ENCODE results near the gene UGT3A2. TPM values are rescaled to one million over a fixed set of nuclear protein-coding genes. Genes with fewer than 3 reads are reported as not detected.

UGT3A2 gene
- polyA plus RNA-seq, 3 donors, result not detected

GRCh38 chr5:36078430-36078829, 11.7 kb upstream of the UGT3A2 start:
- Histone ChIP-seq H3K4me1 (ENCODE audit: control insufficient read depth in 1 of 2, insufficient read depth in 2 of 2, low read length in 2 of 2) (no peaks in the 10 kb centered on the region), H3K4me3 (replicated peaks in 1 of 3; ENCODE audit: low read depth in 2 of 3, low read length in 3 of 3) (no peak overlapping the region), H3K36me3 (replicated peaks in 1 of 2; ENCODE audit: control insufficient read depth in 1 of 2, insufficient read depth in 2 of 2, low read length in 2 of 2) (no peaks in the 10 kb centered on the region), H3K27me3 (ENCODE audit: control insufficient read depth in 2 of 2, insufficient read depth in 2 of 2, low read length in 2 of 2) (no peaks in the 10 kb centered on the region), H3K9me3 (replicated peaks in 1 of 2; ENCODE audit: control insufficient read depth in 1 of 2, insufficient read depth in 1 of 2, low read length in 2 of 2) (no peaks in the 10 kb centered on the region), H4K20me1 (ENCODE audit: insufficient read depth, low read length) (no peaks in the 10 kb centered on the region), H3K9ac (ENCODE audit: insufficient read depth, low read length, poor library complexity, severe bottlenecking) (no peak overlapping the region), H2AFZ (ENCODE audit: insufficient read depth, low read depth, low read length, poor library complexity, severe bottlenecking) (no peak overlapping the region), H3K79me2 (ENCODE audit: insufficient read depth, low read length) (no peaks in the 10 kb centered on the region), H3K27ac (ENCODE audit: low read depth in 1 of 2, low read length in 2 of 2) (no peak overlapping the region), H3K4me2 (replicated peaks; ENCODE audit: extremely low read depth, low read length, poor library complexity, severe bottlenecking) (no peak overlapping the region)
- DNase-seq, result no peak
- Mint-ChIP-seq H3K36me3 (no peaks in the 10 kb centered on the region), H3K4me1 (peaks cover 2% of the 10 kb centered on the region), H3K9me3 (peaks cover 0 to 1% (median 0%) of the 10 kb centered on the region in 7 donors), H3K4me3 (no peak overlapping the region), H3K27ac (no peak overlapping the region), H3K27me3 (ENCODE audit: low read depth in 3 of 3) (peaks cover 0 to 3% (median 2%) of the 10 kb centered on the region in 3 donors)
- intact Hi-C loops (cut with micrococcal nuclease), result no loop called here
- 94% methylated on average over 2 of the region's 10 CpGs for WGBS (ENCODE audit: insufficient coverage)
- no peak for TF ChIP-seq CTCF (IDR thresholded peaks at IDR 0.05)

GRCh38 chr5:36073595-36074216, 7.0 kb upstream of the UGT3A2 start:
- TF ChIP-seq CTCF (IDR thresholded peaks at IDR 0.05), result no peak
- H3K4me1 ChIP-seq (ENCODE audit: control insufficient read depth in 1 of 2, insufficient read depth in 2 of 2, low read length in 2 of 2), result no peaks in the 10 kb centered on the region
- Mint-ChIP-seq H3K4me1 (peaks cover 10% of the 10 kb centered on the region), H3K4me3 (no peak overlapping the region), H3K36me3 (no peaks in the 10 kb centered on the region), H3K27ac (peak overlapping the region in 1 of 7 donors; percentile 20), H3K9me3 (peaks cover 0 to 2% (median 0%) of the 10 kb centered on the region in 7 donors), H3K27me3 (ENCODE audit: low read depth in 3 of 3) (peaks cover 0 to 4% (median 2%) of the 10 kb centered on the region in 3 donors)
- no peak overlapping the region for H3K9ac ChIP-seq (ENCODE audit: insufficient read depth, low read length, poor library complexity, severe bottlenecking)
- intact Hi-C loops (cut with micrococcal nuclease), result no loop called here
- H4K20me1 ChIP-seq (ENCODE audit: insufficient read depth, low read length), result no peaks in the 10 kb centered on the region
- H3K9me3 ChIP-seq (replicated peaks in 1 of 2; ENCODE audit: control insufficient read depth in 1 of 2, insufficient read depth in 1 of 2, low read length in 2 of 2), result no peaks in the 10 kb centered on the region
- DNase-seq, result no peak
- WGBS (ENCODE audit: insufficient coverage), result no CpG with 5 or more reads among the region's 3 CpGs
- H3K4me3 ChIP-seq (replicated peaks in 1 of 3; ENCODE audit: low read depth in 2 of 3, low read length in 3 of 3), result no peak overlapping the region
- H3K27me3 ChIP-seq (ENCODE audit: control insufficient read depth in 2 of 2, insufficient read depth in 2 of 2, low read length in 2 of 2), result no peaks in the 10 kb centered on the region
- H3K36me3 ChIP-seq (replicated peaks in 1 of 2; ENCODE audit: control insufficient read depth in 1 of 2, insufficient read depth in 2 of 2, low read length in 2 of 2), result no peaks in the 10 kb centered on the region
- H3K79me2 ChIP-seq (ENCODE audit: insufficient read depth, low read length), result no peaks in the 10 kb centered on the region
- no peak overlapping the region for H2AFZ ChIP-seq (ENCODE audit: insufficient read depth, low read depth, low read length, poor library complexity, severe bottlenecking)
- H3K4me2 ChIP-seq (replicated peaks; ENCODE audit: extremely low read depth, low read length, poor library complexity, severe bottlenecking), result no peak overlapping the region
- H3K27ac ChIP-seq (ENCODE audit: low read depth in 1 of 2, low read length in 2 of 2), result no peak overlapping the region
